DND-41 (cell line): ENCODE measurements around the gene MRGPRX4.
"Not testable (repeated sequence)": the region's sequence is repeated elsewhere in the genome, so short reads cannot be mapped to it uniquely, and the experiment has no call there.

Experiments used
- ATAC-seq: fragments of 200-7000 bp; cut with Tn5 transposase; 3 replicates; pipeline ENCODE4 v1.9.1; 2021; ENCODE audit warnings: low read depth; ENCODE audit not compliant: insufficient read depth
- DNase-seq: peaks from one replicate; pipeline ENCODE4 v3.0.0-alpha.2; 2020
- H2AFZ ChIP-seq: 2 replicates; pipeline ENCODE4 v1.6.0; 2012; ENCODE audit warnings: low read depth, low read length
- H3K27ac ChIP-seq: 2 replicates; pipeline ENCODE4 v1.5.1; 2012; ENCODE audit warnings: low read length, inconsistent platforms
- H3K27me3 ChIP-seq: fragments of 200-600 bp; sonication (generic); 2 replicates; pipeline ENCODE4 v1.6.0; 2012; ENCODE audit warnings: low read length, mild to moderate bottlenecking, inconsistent platforms; ENCODE audit not compliant: insufficient read depth, poor library complexity
- H3K36me3 ChIP-seq: 2 replicates; pipeline ENCODE4 v1.5.1; 2012; ENCODE audit warnings: low read length, inconsistent platforms; ENCODE audit not compliant: insufficient read depth
- H3K4me1 ChIP-seq: 2 replicates; pipeline ENCODE4 v1.5.1; 2012; ENCODE audit warnings: mild to moderate bottlenecking, low read length; ENCODE audit not compliant: insufficient read depth
- H3K4me2 ChIP-seq: 2 replicates; pipeline ENCODE4 v1.6.0; 2012; ENCODE audit warnings: mild to moderate bottlenecking, moderate library complexity, low read length, inconsistent platforms; ENCODE audit not compliant: insufficient read depth
- H3K4me3 ChIP-seq, 2 experiments: fragments of 200-600 bp in 1 of 2; shearing (Covaris generic) in 1 of 2; 2 replicates each; pipeline ENCODE4 v1.5.1; 2012 to 2016; ENCODE audit warnings: inconsistent platforms in 2 of 2, low read length in 2 of 2, mild to moderate bottlenecking in 2 of 2, low read depth in 1 of 2, moderate library complexity in 1 of 2
- H3K79me2 ChIP-seq: 2 replicates; pipeline ENCODE4 v1.6.0; 2012; ENCODE audit warnings: low read length, inconsistent platforms; ENCODE audit not compliant: insufficient read depth
- H3K9ac ChIP-seq: 2 replicates; pipeline ENCODE4 v1.6.0; 2012; ENCODE audit warnings: low read depth, mild to moderate bottlenecking, inconsistent platforms, low read length, moderate library complexity
- H3K9me3 ChIP-seq: 2 replicates; pipeline ENCODE4 v1.5.1; 2012; ENCODE audit warnings: low read length, moderate library complexity, mild to moderate bottlenecking, inconsistent platforms; ENCODE audit not compliant: insufficient read depth, severe bottlenecking
- H4K20me1 ChIP-seq: 2 replicates; pipeline ENCODE4 v1.6.0; 2012; ENCODE audit warnings: low read length; ENCODE audit not compliant: insufficient read depth
- CTCF ChIP-seq: IDR thresholded peaks from 2 replicates; pipeline ENCODE4 v1.5.1; 2012; ENCODE audit warnings: borderline replicate concordance, low read length, moderate library complexity, mild to moderate bottlenecking; ENCODE audit not compliant: poor library complexity, severe bottlenecking; ENCODE audit errors: extremely low read depth
- EZH2 ChIP-seq: IDR thresholded peaks from 3 replicates; pipeline ENCODE4 v1.6.1; 2012; ENCODE audit warnings: borderline replicate concordance, low read depth, mild to moderate bottlenecking, moderate library complexity, low read length, inconsistent platforms; ENCODE audit not compliant: severe bottlenecking

The MRGPRX4 gene

DNA sequence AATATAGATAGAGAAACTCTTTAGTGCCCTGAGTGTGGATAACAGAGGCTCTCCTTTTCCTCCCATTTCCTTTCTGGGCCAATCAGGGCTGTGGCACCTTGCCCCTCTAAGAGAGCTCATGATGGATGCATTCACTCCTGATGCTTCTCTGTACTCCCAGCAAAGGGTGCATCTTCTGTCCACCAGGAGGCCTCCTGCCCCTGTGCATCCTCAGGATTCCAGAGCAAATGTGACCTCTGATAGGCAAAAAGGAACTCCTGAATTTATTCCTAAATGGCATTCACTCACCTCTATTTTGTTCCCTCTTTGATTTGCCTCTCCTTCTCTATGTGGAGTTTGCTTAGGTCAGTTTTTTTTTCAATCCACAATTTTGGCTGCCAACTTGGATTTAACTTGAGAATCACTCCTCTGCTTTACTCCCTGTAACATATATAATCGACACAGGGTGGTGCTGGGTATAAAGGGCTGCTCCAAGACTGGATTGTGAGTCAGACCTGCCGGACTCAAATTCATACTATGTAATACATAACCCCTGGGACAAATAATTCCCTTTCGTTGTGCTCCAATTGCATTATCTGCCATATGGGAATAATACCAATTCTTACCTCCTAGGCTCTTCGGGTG, 1.1 kb upstream of the MRGPRX4 start:
- Histone ChIP-seq H3K9me3 (no peaks in the 10 kb centered on the region), H3K36me3 (no peaks in the 10 kb centered on the region), H3K4me2 (no peak overlapping the region), H3K27me3 (peaks cover 24% of the 10 kb centered on the region), H3K4me3 (no peak overlapping the region), H3K9ac (no peak overlapping the region), H3K4me1 (no peaks in the 10 kb centered on the region), H3K79me2 (no peaks in the 10 kb centered on the region), H4K20me1 (no peaks in the 10 kb centered on the region), H2AFZ (no peak overlapping the region), H3K27ac (no peak overlapping the region)
- ATAC-seq (peak; percentile 58), DNase-seq (peak; percentile 17)
- TF ChIP-seq CTCF (peak; percentile 69), EZH2 (no peak)

DNA sequence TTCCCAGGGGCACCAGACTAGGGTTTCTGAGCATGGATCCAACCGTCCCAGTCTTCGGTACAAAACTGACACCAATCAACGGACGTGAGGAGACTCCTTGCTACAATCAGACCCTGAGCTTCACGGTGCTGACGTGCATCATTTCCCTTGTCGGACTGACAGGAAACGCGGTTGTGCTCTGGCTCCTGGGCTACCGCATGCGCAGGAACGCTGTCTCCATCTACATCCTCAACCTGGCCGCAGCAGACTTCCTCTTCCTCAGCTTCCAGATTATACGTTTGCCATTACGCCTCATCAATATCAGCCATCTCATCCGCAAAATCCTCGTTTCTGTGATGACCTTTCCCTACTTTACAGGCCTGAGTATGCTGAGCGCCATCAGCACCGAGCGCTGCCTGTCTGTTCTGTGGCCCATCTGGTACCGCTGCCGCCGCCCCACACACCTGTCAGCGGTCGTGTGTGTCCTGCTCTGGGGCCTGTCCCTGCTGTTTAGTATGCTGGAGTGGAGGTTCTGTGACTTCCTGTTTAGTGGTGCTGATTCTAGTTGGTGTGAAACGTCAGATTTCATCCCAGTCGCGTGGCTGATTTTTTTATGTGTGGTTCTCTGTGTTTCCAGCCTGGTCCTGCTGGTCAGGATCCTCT, 709 bp downstream of the MRGPRX4 start:
- Histone ChIP-seq H3K79me2 (no peaks in the 10 kb centered on the region), H3K27me3 (peaks cover 27% of the 10 kb centered on the region), H3K9ac (no peak overlapping the region), H3K4me1 (no peaks in the 10 kb centered on the region), H3K36me3 (no peaks in the 10 kb centered on the region), H3K4me2 (no peak overlapping the region), H3K4me3 (no peak overlapping the region), H3K9me3 (no peaks in the 10 kb centered on the region), H3K27ac (no peak overlapping the region), H4K20me1 (no peaks in the 10 kb centered on the region), H2AFZ (no peak overlapping the region)
- DNase-seq (no peak), ATAC-seq (no peak)
- TF ChIP-seq CTCF: no peak
- no peak for TF ChIP-seq EZH2

DNA sequence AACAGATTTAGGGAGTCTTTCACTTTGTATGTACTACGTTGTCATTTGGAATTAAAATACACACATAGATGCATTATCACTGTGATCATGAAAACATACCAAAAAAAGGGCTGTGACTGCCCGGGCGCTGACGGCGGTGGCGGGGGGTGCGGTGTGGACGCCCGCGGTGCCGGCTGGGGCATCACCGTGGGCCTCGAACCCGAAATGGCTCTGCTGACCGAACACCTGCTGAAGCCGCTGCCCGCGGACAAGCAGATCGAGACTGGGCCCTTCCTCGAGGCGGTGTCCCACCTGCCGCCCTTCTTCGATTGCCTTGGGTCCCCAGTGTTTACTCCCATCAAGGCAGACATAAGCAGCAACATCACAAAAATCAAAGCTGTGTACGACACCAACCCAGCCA, 16.2 kb downstream of the MRGPRX4 start:
- Histone ChIP-seq H4K20me1 (no peaks in the 10 kb centered on the region), H3K9ac (no peak overlapping the region), H3K9me3 (no peaks in the 10 kb centered on the region), H3K4me1 (no peaks in the 10 kb centered on the region), H3K27me3 (peaks cover 9% of the 10 kb centered on the region), H2AFZ (no peak overlapping the region), H3K4me3 (no peak overlapping the region), H3K4me2 (no peak overlapping the region), H3K27ac (no peak overlapping the region), H3K79me2 (no peaks in the 10 kb centered on the region), H3K36me3 (no peaks in the 10 kb centered on the region)
- TF ChIP-seq CTCF (no peak), EZH2 (no peak)
- ATAC-seq (no peak), DNase-seq (no peak)

DNA sequence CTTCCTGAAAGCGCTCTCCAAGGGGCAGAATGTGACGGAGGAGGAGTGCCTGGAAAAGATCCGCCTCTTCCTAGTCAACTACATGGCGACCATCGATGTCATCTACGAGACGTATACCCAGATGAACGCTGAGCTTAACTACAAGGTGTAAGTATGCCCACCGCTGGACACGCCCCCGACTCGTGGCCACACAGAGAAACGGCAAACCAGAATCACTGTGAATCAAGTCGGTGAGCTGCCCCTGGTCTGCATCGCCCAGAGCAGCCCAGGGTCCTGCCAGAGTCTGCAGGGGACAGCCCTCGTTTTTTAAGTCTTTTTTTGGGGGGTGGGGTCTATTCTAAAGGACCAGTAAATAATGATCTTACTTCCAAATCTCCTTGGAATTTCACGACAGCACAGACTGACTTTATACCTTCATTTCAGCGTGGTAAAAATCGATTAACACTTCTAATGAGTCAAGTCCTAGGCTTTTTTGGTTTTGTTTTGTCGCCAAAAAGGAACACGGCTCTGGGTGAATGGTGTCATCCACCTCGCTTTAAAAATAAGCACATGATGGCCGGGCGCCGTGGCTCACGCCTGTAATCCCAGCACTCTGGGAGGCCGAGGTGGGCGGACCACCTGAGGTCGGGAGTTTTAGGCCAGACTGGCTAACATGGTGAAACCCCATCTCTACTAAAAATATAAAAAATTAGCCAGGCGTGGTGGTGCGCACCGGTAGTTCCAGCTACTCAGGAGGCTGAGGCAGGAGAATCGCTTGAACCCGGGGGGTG, 17.0 kb downstream of the MRGPRX4 start:
- ATAC-seq, H3K9me3 ChIP-seq, H3K4me3 ChIP-seq, H3K27ac ChIP-seq, H3K36me3 ChIP-seq, H3K79me2 ChIP-seq, H3K4me1 ChIP-seq, H4K20me1 ChIP-seq, DNase-seq, H3K4me2 ChIP-seq, H3K27me3 ChIP-seq, H2AFZ ChIP-seq, H3K9ac ChIP-seq: not testable (repeated sequence)
